Pancreas (tissue), 10 donors: ENCODE measurements around the gene PTPRM. TPM values are rescaled to one million over a fixed set of nuclear protein-coding genes. Genes with fewer than 3 reads are reported as not detected.

Experiments
- ATAC-seq, 4 donors: fragments of 200-7000 bp; cut with Tn5 transposase; one replicate each; pipeline versions ENCODE4 v1.8.0 to v1.9.1; 2020; ENCODE audit warnings: mild to moderate bottlenecking in 4 of 4, moderate library complexity in 4 of 4
- DNase-seq, 6 donors: peaks; one replicate each; pipeline ENCODE4 v3.0.0-alpha.2; 2020
- FAIRE-seq: peaks from 2 replicates; lab custom pipeline; 2012; peaks lifted over from hg19 to GRCh38; lab: Jason Lieb, UNC
- H3K27ac ChIP-seq, 4 donors: fragments of 200-600 bp; sonication (generic); 1 replicate in 3 of 4; 2 replicates in 1 of 4; pipeline versions ENCODE4 v1.5.0 to v1.8.0; 2020
- H3K27me3 ChIP-seq, 4 donors: fragments of 200-600 bp; one replicate each; pipeline ENCODE4 v1.8.0; 2021
- H3K36me3 ChIP-seq, 3 donors: fragments of 200-600 bp; sonication (generic) in 1 of 3; one replicate each; pipeline versions ENCODE4 v1.5.0 to v1.8.0; 2020 to 2021
- H3K4me1 ChIP-seq, 3 donors: fragments of 200-600 bp; one replicate each; pipeline ENCODE4 v1.8.0; 2021
- H3K4me3 ChIP-seq, 4 donors: fragments of 200-600 bp; sonication (generic) in 2 of 4; one replicate each; pipeline versions ENCODE4 v1.5.0 to v1.8.0; 2020 to 2021
- H3K9me3 ChIP-seq, 4 donors: fragments of 200-600 bp; one replicate each; pipeline ENCODE4 v1.8.0; 2021
- CTCF ChIP-seq, 4 donors: fragments of 200-600 bp; sonication (generic) in 3 of 4; IDR thresholded peaks; one replicate each; pipeline versions ENCODE4 v1.5.0 to v1.8.0; 2021; ENCODE audit warnings: antibody characterized with exemption in 4 of 4
- WGBS, 2 donors: extraction: QIAGEN DNeasy Blood & Tissue Kit; methylation state at CpG; one replicate each; pipeline ENCODE4 v1.1.7; 2013; 5-methylcytosine and 5-hydroxymethylcytosine counted together
- intact Hi-C, 3 donors: fragments of 100-400 bp; cut with DNase I; formaldehyde crosslinking; loops; one replicate each; pipeline versions ENCODE4 v1.11.1 to v1.14.2; 2022
- polyA plus RNA-seq, 2 donors: library from polyadenylated mRNA; stranded (reverse); fragments of 200-250 nt; gene quantifications; one replicate each; pipeline ENCODE4 v1.2.3, GENCODE V29; 2013
- total RNA-seq, 6 donors: library from RNA; stranded (reverse); fragmentation: NEBNext Ultra II Directional in 4 of 6; extraction: Animal tissue kit (Norgen Biotek cat#: 25700) in 4 of 6; gene quantifications; one replicate each; pipeline versions ENCODE4 v1.2.1 to v1.2.4, GENCODE V29; 2021 to 2023
- donor health status: healthy with polysubstance abuse.
- donor health status: DM: no; HTN: no; CAD: no; lungs with moderate emphysema.
- donor health status: DM: no; HTN: no; CAD: no.
- donor health status: control.
- donor health status: control.
- donor health status: Bipolar disorder and iron deficiency.
- donor health status: DM: yes; HTN: yes; CAD: no.
- donor health status: DM: no; HTN: no; CAD: no.
- donor health status: DM: no; HTN: no; CAD: no.
- donor health status: DM: yes; HTN: yes; CAD: no.

The PTPRM gene
- total and polyA plus RNA-seq, 8 donors: 14.5 to 50.7 (median 19.7) TPM

- Histone ChIP-seq H3K27ac (no peak overlapping the region), H3K4me3 (no peak overlapping the region), H3K4me1 (peaks cover 0 to 3% (median 0%) of the 10 kb centered on the region in 3 donors), H3K36me3 (no peaks in the 10 kb centered on the region), H3K9me3 (no peaks in the 10 kb centered on the region), H3K27me3 (no peaks in the 10 kb centered on the region)
- TF ChIP-seq CTCF (IDR thresholded peaks at IDR 0.05): no peak
- intact Hi-C loops: no loop called here
- FAIRE-seq: no peak
- 89 to 90% methylated on average over 6 of the region's 6 CpGs for WGBS, 2 donors
- no peak for DNase-seq
- ATAC-seq: no peak
Observed at GRCh38 chr18:7632152-7633098, 65.3 kb downstream of the PTPRM start.

DNA sequence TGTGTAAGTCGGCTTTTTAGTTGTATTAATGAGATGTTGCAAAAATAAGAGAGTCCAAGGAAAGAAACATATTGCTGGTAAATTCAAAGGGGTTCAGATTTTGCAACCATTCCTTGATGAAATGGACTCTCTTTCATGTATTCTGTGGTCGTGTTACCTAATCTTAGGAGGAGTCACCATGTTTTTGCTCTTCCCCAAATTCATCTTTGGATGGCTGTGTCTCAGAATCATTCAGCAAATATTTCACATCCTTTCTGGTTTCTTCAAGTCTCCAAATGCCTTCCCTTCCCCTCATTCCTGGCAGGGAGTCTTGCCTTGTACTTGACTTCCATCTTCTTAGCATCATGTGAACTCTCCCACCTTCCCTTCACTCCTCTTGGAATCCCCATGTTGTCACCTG is 66.1 kb downstream of the PTPRM start:
- 84 to 90% methylated on average over 2 of the region's 2 CpGs for WGBS, 2 donors

GRCh38 chr18:7635948-7636347 is 68.8 kb downstream of the PTPRM start:
- H3K27ac ChIP-seq: no peak overlapping the region
- intact Hi-C loops: no loop called here
- FAIRE-seq: no peak
- H3K36me3 ChIP-seq: no peaks in the 10 kb centered on the region
- H3K4me1 ChIP-seq: peaks cover 0 to 3% (median 0%) of the 10 kb centered on the region in 3 donors
- no peak for TF ChIP-seq CTCF (IDR thresholded peaks at IDR 0.05)
- no peak for DNase-seq
- no peaks in the 10 kb centered on the region for H3K9me3 ChIP-seq
- WGBS, 2 donors: 80 to 83% methylated on average over 1 of the region's 1 CpG
- no peaks in the 10 kb centered on the region for H3K27me3 ChIP-seq
- H3K4me3 ChIP-seq: no peak overlapping the region
- ATAC-seq: no peak

More for the DNA sequence above, 66.1 kb downstream of the PTPRM start:
- Histone ChIP-seq H3K4me3 (no peak overlapping the region), H3K27me3 (no peaks in the 10 kb centered on the region), H3K4me1 (peaks cover 0 to 3% (median 0%) of the 10 kb centered on the region in 3 donors), H3K36me3 (no peaks in the 10 kb centered on the region), H3K9me3 (no peaks in the 10 kb centered on the region), H3K27ac (no peak overlapping the region)
- intact Hi-C loops: no loop called here
- TF ChIP-seq CTCF (IDR thresholded peaks at IDR 0.05): no peak
- DNase-seq (no peak), FAIRE-seq (no peak), ATAC-seq (no peak)

- no peak for FAIRE-seq
- Histone ChIP-seq H3K36me3 (no peaks in the 10 kb centered on the region), H3K9me3 (no peaks in the 10 kb centered on the region), H3K27me3 (no peaks in the 10 kb centered on the region), H3K4me3 (no peak overlapping the region), H3K4me1 (peaks cover 0 to 3% (median 0%) of the 10 kb centered on the region in 3 donors), H3K27ac (no peak overlapping the region)
- no peak for TF ChIP-seq CTCF (IDR thresholded peaks at IDR 0.05)
- peak in 1 of 4 donors; percentile 39 for ATAC-seq
- intact Hi-C loops: no loop called here
- no peak for DNase-seq
- WGBS, 2 donors: 59 to 63% methylated on average over 2 of the region's 2 CpGs
Observed at GRCh38 chr18:7637269-7637668, 70.2 kb downstream of the PTPRM start.

DNA sequence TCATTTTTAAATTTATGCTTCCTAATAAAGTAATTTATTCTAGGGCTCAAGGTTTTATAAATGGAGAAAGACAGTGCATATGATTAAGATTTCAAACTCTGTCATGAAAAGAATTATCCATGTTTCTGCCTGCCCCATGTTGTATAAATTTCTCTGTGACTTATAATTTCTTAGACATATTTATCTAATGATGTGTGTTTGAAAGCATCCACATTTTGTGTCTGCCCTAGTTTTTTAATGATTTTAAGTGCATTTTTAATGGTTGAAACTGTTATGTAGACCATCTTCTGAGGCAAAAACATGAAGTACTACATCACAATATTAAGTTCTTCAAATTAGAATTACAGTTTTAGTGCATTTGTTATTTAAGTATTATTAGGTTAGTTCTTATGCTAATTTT is 71.2 kb downstream of the PTPRM start:
- H3K4me1 ChIP-seq: peaks cover 0 to 3% (median 0%) of the 10 kb centered on the region in 3 donors
- H3K36me3 ChIP-seq: no peaks in the 10 kb centered on the region
- ATAC-seq (no peak), DNase-seq (no peak), FAIRE-seq (no peak)
- no peak for TF ChIP-seq CTCF (IDR thresholded peaks at IDR 0.05)
- intact Hi-C loops: no loop called here
- no peaks in the 10 kb centered on the region for H3K27me3 ChIP-seq
- H3K4me3 ChIP-seq: no peak overlapping the region
- H3K27ac ChIP-seq: no peak overlapping the region
- H3K9me3 ChIP-seq: no peaks in the 10 kb centered on the region
